HG02973 (cell line): ENCODE measurements around the gene LGMN.

ENCODE experiments used
- ATAC-seq: cut with Tn5 transposase; IDR thresholded peaks from one replicate; pipeline ENCODE4 v1.9.1; 2021; ENCODE audit warnings: moderate library complexity; ENCODE audit not compliant: unreplicated experiment

Gene LGMN

GRCh38 chr14:92679246-92679645, 69.2 kb downstream of the LGMN start:
- no peak for ATAC-seq

- no peak for ATAC-seq
Observed at GRCh38 chr14:92678766-92679165, 69.7 kb downstream of the LGMN start.

- ATAC-seq: no peak
Observed at GRCh38 chr14:92677955-92678354, 70.5 kb downstream of the LGMN start.

GRCh38 chr14:92677087-92677668, 71.2 kb downstream of the LGMN start:
- peak; percentile 82 for ATAC-seq

GRCh38 chr14:92676403-92677086, 71.9 kb downstream of the LGMN start:
- no peak for ATAC-seq

GRCh38 chr14:92675976-92676375, 72.5 kb downstream of the LGMN start:
- ATAC-seq: no peak

GRCh38 chr14:92675421-92675820, 73.0 kb downstream of the LGMN start:
- no peak for ATAC-seq

- no peak for ATAC-seq
Observed at GRCh38 chr14:92673601-92674150, 74.8 kb downstream of the LGMN start.

GRCh38 chr14:92670643-92671366, 77.6 kb downstream of the LGMN start:
- ATAC-seq: no peak

GRCh38 chr14:92670160-92670559, 78.3 kb downstream of the LGMN start:
- ATAC-seq: no peak

- no peak for ATAC-seq
Observed at GRCh38 chr14:92668276-92668973, 80.0 kb downstream of the LGMN start.

- ATAC-seq: no peak
Observed at GRCh38 chr14:92666251-92666650, 82.2 kb downstream of the LGMN start.

GRCh38 chr14:92665661-92666110, 82.7 kb downstream of the LGMN start:
- no peak for ATAC-seq

- ATAC-seq: no peak
Observed at GRCh38 chr14:92663049-92663448, 85.4 kb downstream of the LGMN start.

- ATAC-seq: no peak
Observed at GRCh38 chr14:92660571-92660970, 87.9 kb downstream of the LGMN start.

- ATAC-seq: no peak
Observed at GRCh38 chr14:92659765-92660561, 88.5 kb downstream of the LGMN start.

GRCh38 chr14:92658684-92659083, 89.7 kb downstream of the LGMN start:
- no peak for ATAC-seq

- ATAC-seq: no peak
Observed at GRCh38 chr14:92658160-92658559, 90.3 kb downstream of the LGMN start.

- no peak for ATAC-seq
Observed at GRCh38 chr14:92657457-92658142, 90.8 kb downstream of the LGMN start.
